ENCODE measurements around the gene USP6NL.
A peak's percentile ranks its signal among the peaks of the same experiment; 100 is the strongest.
"Not testable (repeated sequence)": the region's sequence is repeated elsewhere in the genome, so short reads cannot be mapped to it uniquely, and the experiment has no call there.

Gene USP6NL

DNA sequence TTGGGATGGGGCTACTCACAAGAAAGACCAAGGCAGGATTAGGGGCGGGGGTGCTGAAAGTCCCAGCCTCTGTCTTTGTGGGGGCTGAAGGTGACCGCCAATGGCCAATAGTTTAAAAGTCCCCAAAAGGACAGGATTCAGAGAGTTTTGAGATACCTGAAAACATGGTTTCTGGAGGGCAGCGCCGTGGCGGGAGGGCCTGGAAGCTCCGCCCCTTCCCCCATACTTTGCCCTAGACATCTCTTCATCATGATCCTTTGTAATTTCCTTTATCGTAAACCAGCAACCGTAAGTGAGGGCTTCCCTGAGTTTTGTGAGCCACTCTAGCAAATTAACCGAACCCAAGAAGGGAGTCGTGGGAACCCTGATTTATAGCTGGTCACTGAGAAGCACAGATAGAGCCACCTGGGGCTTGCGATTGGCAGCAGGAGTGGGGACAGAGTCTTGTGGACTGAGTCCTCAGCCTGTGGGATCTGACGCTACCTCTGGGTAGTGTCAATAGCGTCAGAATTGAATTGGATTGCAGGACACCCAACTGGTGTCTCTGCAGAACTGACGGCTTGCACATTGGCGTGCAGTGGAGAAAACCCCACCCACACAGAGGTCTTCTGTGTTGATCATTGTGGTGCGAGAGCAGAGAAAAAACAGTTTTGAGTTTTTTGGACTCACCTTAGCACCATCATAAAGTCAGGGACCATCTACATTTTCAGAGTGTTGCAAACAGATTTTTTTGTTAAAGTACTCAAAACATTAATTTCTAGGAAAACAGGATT lies 169.3 kb downstream of the USP6NL start:
- no peak for DNase-seq

DNA sequence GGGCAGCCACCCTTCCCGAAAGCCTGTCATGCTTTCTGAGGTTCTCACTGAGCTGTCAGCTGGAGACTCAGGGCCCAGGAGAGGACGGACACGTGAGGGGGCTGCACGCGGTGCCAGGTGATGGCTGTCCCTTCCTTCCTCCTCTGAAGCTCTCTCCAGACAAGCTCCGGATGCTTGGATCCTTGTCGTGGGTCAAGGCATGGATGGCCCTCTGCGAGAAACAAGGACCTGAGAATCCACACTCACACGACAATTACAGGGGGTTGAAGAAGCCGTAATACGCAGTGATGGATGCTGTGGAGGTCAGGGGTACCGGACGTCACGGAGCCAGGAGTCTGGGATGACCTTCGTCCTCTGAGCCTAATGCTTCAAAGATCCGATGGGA lies 170.3 kb downstream of the USP6NL start:
- no peak for DNase-seq

DNA sequence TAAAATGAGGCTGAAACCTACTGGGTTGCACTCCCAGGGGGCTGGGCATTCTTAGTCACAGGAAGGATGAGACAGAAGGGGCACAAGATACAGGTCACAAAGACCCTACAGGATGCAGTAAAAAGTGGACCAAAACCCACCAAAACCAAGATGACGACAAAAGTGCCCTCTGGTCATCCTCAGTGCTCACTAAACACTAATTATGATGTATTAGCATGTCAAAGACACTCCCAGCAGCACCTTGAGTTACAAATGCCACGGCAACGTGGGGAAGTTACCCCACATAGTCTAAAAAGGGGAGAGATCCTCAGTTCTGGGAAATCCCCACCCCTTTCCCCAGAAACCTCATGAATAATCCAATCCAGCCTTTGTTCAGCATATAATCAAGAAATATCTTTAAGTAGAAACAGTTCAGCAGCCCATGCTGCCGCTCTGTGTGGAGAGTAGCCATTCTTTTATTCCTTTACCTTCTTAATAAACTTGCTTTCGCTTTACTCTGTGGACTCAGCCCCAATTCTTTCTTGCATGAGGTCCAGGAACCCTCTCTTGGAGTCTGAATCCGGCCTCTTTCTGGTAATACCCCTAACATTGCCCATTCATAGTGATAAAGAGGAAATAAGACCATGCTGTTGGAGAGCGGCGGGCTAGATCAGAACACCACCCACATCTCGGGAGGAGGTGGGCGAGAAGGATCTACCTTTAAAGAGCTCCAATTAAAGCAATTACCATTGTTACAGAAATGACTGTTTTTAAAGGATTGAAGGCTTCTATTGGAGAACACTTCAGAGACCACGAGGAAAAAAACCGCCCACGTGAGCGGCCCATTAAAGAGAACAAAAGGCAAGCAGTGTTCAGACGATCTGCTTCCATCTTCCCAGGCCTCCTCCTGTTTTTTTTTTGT lies 170.9 kb downstream of the USP6NL start:
- peak in 1 of 2 donors; percentile 31 for DNase-seq

DNA sequence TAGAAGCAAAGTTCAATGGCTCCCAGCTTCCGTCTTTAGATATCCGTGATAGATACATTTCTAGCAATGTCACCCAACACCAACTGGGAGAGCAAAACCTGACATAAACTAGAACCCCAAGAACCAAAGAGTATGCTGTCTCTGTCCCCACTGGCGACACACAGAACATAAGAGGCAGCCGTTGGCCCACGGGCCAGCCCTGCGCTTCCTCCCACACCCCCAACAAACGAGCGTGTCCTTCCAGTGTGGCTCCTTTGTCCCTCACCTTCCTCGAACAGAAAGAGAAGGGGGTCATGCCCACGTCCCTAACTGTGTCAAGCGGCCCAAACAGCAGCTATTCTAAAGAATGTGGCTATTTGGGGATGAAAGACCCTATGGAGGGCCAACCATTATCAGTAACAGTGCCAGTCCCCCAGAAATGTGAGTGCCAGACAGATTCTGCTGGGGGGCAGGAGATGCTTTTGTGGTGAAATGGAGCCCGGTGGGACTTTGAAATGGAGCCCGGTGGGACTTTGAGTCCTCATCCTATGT lies 171.9 kb downstream of the USP6NL start:
- no peak for DNase-seq

DNA sequence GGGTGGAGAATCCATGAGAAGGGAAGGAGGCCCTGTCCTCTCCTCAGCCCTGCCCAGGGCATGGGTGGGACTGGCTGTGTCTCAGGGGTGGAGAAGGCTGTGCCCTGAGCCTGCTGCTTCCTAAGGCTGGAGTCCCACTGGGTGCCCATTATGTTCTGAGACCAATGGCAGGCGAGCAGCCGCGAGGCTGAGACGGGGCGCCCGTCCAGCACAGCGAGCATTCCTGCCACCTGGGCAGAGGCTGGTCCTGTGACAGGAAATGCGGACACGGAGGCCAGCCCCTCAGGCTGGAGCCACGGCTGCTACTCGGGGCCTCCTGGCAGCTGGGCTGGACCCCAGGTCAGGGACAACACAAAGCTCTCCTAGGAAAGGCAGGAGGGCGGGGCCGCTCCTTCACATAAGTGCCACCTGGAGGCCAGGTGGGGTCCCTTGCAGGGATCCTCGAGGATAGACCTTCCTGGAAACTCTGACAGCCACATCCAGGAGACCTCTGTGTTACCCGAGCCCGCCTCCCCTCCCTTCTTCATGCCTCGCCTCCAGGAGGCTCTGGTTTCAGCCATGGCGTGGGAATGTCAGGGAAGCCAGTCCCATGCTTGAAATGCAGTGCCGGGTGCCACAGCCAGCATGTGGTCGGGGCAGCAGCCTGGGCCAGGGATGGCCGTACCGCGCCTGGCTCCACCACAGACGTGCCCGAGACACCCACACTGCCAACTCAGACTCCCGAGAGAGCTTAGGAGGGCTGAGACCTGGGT lies 173.9 kb downstream of the USP6NL start:
- DNase-seq = no peak

DNA sequence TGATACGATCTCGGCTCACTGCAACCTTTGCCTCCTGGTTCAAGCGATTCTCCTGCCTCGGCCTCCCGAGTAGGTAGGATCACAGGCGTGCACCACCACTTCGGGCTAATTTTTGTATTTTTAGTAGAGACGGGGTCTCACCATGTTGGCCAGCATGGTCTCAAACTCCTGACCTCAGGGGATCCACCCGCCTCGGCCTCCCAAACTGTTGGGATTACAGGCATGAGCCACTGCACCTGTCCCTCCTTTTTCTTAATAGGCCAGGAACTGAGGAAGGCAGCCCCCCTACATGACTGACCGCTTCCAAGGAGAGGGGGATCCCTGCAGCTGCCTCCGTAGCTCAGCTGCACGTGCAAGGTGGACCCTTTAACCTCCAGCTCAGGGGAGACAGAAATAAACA lies 175.0 kb downstream of the USP6NL start:
- not testable (repeated sequence) for DNase-seq

DNA sequence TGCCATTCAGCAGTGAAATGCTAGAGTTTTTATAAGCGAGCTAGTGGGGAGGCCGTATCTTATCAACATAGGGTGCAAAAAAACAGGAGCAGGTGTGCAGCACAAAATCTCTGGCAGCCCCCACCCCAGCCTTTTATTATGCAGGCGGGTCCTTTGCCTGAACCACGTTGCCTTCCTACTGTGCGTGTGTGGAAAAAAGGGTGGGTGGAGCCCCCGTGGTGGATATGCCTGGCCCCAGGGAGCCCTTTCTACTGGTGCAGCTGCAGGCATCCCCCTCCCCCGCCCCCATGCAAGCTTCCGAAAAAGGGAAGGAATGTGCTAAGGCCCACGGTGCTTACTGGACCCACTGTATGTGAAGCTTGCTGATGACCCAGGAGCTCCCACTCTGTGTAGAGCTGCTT lies 175.9 kb downstream of the USP6NL start:
- no peak for DNase-seq

DNA sequence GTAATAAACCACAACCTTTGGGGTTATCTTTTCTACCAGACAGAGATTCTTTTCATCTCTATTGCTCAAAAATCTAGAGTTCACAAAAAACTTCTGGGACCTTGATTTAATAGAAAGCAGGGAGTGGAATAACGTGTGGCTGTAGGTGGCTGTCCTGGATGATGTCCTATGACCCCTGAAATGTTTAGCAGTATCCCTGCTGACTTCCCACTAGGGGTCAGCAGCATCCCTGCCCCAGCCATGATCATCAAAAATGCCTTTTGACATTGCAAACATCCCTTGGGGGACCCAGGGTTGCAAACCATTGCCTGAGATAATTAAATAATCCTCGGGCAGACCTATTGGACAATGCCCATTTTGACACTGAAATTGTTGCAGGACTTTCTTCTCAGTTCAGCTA lies 177.1 kb downstream of the USP6NL start:
- DNase-seq = no peak

DNA sequence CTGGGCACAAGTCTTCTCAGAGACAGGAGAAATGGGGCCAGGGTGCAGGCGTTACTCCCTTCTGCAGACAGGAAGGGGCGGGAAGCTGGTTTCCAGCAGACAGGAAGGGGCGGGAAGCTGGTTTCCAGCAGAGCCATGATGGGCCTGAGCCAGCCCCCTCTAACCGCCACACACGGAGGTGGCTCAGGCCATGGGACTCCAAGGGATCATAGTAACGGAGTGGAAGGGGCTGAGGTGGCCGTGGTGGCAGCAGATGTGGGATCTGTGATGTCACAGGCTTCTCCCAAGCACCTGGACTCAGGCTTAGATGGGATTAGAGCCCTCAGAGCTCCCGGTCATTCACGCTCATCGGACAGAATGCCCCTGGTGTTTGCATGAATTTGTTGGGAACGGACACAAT lies 177.8 kb downstream of the USP6NL start:
- no peak for DNase-seq

DNA sequence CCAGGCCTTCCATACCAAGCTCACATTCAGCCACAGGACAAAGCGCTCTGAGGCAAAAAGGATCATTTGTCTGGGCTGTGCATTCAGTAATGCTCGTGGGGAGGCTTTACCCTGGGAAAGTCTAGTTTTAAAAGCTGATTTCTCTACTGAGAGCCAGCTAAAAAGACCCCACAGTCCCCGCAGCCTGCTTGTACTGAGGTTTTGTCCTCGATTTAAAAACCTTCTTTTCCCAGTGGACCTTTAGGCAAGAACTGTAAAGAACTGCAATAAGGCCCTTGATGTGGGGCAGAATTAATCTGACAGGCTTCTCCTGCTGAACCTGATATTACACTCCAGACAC lies 180.3 kb downstream of the USP6NL start:
- no peak for DNase-seq

DNA sequence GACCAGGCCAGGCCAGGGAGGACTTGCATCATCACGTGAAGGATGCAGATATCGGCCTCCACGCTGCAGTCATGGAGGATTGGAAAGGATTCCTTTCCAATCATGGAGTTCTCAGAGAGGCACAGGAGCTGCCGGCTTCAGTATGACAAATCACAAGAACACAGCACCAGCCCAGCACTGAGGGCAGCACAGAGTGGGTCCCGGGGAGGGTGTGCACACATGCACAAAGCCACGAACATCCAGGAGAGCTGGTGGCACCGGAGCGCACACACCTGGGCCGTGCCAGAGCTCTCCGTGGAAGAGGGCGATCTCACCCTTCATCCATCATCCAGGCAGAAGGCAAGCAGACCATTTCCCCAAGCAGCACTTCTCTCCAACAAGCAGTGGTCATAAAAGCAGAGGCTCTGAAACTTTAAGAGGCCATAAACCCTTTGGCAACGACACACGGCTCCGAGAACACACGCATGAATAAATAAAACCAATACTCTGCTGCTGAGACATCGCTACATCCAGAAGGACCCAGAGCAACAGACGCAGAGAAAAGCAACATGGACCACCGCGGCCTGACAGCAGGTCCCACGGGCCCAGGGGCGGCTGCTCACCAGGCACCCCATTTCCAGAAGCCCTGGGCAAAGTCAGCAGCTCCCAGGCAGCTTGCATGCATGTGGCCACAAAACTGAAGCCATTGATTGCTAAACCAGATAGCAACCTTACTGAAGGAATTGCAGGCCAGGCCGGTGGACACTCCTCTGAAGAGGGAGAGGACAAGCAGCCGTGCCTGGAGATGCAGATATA lies 180.8 kb downstream of the USP6NL start:
- no peak for DNase-seq

DNA sequence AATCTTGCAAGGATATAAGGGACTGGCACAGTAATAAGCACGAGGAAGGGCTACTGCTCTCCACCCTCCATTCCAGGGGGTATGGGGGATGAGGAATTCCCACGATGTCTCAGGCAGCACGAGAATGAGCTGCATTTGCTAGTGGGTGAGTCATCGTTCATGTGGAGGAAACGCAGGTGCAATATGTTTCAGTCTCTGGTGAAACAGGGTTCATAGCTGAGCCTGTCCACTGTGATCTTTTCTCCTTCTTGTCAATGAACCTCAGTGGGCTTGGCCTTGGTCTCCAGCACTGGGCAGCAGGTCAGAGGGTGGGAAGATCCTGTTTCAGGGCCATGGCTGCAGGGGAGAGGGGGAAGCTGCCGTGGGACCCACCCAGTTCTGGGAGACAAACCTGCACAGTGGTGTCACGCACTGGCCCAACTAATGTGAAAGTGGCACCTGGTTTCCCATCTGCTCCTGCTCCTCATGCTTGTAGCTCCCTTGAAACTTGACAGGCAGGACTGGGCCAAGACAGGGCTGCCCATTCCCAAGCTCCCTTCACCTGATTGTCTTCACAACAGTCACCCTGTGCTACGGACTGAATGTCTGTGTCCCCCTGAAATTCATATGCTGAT lies 181.9 kb downstream of the USP6NL start:
- no peak for DNase-seq

DNA sequence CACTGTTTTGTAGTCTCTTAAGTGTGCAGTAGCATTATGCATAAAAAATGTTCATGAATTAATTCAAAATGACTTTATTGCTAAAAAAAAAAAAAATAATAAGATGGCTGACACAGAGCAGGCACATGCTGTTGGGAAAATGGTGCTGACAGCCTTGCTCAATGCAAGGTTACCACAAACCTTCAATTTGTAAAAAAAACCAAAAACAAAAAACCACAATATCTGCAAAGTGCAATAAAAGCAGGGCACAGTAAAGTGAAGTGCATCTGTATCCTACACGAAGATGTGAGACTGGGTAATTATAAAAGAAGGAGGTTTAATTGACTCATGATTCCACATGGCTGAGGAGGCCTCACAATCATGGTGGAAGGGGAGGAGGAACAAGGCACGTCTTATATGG lies 185.8 kb downstream of the USP6NL start:
- no peak for DNase-seq

DNA sequence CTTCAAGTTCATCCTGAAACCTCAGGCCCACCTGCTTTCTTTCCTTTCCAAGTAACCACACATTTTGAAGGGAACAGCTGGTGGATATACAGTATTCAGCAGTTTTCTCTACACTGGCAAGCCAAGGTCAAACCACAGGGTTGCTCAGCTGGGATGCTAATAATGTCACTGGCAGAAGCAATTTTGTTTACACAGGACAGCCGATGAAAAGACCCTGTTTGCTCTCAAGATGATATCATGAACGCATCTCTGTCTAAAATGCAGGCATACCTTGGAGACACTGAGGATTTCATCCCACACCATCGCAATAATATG lies 186.2 kb downstream of the USP6NL start:
- DNase-seq = no peak

DNA sequence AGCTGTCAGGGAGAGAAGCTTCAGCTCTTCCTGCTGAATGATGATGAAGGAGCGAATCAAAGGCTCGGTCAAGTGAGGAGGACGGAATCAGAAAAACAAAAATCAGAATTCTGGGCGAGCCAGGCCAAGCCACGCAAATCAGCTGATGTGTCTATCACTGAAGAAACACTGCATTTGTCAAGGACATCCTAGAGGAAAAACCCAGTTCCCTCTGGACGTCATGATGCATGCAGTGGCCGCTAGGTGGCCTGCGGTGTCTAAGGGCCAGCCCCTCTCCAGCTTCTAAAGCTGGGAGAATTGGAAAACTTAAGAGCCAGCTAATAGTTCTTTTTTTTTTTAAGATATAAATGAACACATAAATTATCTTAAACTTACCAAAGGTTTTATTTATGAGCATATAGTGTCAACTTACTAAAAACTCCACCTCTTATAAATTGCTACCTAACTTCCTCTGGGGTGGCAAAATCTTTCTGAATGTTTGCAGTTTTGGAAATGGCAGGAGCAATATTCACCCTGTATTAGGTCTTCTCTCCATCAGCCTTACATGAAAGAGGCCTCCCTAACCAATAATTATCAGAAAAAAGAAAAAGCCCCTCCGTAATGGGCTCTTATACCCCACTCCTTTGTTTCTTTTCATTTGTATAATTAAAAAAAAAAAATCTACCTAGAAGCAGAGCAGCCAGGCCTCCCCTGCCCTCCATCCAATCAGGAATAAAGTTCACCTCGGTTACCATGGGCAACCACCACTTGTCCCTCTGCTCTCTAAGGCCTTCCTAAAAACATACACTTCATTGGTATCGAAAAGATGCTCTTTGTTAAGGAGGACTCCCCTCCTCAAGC lies 186.8 kb downstream of the USP6NL start:
- no peak for DNase-seq

DNA sequence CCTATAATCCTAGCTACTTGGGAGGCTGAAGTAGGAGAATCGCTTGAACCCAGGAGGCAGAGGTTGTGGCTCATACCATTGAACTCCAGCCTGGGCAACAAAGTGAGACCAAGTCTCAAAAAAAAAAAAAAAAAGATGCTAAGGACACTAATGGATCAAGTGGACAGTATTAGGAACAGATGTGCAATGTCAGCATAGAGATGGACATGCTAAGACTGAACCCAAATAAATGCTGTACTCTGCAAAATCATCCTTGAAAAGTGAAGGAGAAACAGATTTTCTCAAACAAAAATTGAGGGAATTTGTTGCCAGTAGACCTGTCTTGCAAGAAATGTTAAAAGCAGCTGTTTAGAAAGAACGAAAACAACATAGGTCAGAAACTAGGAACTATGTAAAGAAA lies 194.5 kb downstream of the USP6NL start:
- no peak for DNase-seq

DNA sequence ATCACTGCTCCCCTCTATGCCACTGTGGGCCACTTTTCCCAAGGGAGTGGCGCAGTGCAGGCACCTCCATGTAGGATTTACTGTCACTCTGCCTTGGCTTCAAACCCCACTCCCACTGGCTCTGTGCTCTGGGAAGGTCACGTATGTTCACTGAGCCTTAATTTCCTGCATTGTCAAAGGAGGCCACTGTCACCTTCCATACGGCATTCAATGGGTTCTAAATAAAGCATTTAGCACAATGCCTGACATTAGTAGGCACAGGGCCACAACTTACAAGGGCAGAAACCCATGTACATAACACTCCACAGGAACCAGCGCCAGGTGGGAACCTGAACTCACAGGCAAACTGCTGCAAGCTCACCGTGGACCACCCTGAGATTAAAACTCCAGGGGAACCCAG lies 196.4 kb downstream of the USP6NL start:
- no peak for DNase-seq

DNA sequence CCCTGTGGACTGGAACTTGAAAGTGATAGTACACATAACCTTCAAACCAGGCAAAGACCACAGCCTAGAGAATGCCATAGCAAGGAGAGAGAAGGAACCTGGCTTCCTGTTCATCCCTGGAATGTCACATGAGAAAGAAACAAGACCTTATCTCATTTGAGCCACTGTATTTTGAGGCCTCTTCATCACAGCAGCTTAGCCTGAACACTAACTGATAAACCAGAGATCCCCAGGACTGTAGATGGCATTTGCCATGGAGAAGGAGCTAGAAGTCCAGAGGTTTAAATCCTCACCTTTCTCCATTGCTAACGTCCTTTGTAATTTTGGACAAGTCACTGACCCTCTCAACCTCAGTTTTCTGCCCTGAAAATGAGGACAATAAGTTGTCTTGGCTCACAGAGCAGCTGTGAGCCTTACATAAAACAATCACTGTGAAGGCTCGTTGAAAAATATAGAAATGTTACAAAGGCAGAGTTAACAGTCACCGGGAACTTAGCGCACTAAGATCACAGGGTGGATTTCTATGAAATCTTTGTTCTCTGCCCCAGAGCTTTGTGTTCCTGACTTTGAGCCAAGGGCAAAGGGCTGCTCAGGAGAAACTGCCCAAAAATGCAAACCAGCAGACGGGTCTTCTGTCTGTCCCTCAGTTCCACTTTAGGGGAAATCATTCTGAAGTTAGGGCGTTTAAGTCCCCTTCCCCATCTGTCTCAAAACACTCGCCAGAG lies 197.0 kb downstream of the USP6NL start:
- DNase-seq = no peak

DNA sequence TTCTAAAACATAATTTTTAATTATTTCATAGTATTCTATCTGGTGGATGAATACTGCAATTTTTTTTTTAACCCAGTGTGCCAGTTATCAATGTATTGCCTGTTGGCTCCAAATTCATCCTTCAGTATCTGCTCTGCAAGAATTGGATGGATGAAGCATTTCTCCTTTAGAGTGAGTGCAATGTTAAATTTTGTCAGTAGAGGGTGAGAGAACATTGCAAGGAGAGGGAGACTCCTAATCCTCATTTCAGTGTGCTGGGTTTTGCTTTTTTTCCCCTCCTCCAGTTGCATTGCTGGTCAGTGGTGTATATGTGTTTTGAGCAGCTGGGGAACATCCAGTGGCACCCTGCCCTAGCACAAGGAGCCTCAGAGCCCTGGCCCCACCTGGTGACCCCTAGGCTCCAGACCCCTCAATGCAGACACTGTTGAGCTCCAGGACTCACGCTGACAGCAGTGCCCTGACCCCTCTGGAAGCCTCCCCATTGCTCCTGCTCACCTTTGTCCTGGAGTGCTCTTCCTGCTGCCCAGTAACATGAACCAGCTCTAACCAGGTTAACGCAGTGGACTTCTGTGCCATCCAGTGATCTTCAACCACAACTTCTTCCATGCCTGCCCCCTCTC lies 199.4 kb downstream of the USP6NL start:
- no peak for DNase-seq

DNA sequence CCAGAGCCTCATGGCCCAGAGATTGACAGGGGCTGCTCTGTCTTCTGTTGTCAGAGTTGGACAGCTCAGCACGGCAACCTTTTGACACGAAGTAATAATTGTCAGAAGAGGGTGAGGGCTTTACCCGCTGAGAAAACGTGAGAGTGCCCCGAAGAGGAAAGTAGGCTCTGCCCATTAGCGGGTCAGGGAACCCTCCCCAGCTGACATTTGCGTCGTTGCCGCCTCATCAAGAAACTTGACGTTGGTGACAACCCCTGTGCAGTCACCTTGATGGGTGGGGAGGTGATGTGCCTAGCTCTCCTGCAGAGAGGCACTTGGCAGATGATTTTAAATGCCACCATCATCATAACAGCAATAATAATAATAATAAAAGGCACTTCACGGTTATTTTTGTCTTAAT lies 202.1 kb downstream of the USP6NL start:
- no peak for DNase-seq
